GM04503 (cell line): Measurements from ENCODE around the gene FNDC5.

Experiments
- DNase-seq: peaks from one replicate; pipeline ENCODE4 v3.0.0-alpha.2; 2012; ENCODE audit warnings: low read depth

FNDC5 gene

DNA sequence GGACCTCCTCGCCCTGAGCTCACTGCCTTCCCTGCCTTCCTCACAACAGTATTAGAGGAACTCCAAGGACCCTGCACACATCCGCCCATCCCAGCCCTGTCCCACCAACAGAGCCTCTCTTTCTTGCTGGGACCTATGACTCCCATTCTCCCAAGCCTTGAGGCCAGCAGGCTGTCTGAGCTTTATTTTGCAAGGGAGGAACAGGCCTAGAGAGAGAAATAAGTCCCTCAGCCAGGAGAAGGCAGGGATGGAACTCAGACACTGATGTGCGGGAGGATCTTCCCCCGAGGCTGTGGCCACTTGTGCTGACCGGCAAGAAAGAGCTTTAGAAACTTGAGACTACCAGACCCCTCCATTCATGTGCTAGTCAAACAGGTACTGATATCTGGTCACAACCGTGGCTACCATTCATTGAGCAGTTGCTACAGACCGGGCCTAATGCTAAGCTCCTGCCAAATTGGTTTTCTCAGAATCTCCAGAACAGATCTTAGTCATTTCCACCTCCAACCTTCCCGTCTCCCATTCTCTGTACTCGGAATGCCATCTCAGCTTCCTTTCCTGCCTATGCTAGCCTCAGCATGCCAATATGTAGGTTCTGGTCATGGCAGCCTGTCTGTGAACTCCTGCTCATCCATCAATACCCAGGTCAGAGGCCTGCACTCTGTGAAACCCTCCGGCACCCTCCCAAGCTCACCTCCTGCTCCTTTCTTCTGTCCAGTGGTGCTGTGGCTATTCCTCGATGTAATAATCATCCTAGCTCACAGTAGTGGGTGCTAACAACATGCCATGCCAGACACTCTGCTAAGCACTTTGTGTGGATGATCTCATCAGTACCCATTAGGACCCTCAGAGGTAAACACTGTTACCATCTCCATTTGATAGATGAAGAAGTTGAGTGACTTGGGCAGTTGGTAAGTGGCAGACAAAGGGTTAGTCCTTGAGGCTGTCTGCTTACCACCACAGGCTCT, 26.7 kb upstream of the FNDC5 start:
- DNase-seq, result no peak

DNA sequence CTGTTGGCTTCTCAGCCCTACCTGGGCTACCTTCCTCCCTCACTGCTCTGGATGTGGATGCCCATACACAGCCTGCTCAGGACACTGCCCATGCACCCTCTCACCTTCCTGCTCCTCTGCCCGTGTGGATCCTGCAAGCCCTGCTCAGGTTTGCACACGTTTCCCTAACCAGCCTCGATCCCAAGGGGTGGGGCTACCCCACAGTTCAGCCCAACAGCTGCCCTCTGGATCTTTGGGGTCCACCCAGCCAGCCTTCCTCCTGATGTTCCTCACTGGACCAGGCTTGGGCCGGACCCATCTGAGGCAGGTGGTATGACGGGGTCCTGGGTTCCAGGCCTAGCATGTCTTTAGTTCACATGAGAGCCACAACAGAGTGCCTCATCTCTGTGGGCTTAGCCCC, 25.7 kb upstream of the FNDC5 start:
- DNase-seq, result no peak

DNA sequence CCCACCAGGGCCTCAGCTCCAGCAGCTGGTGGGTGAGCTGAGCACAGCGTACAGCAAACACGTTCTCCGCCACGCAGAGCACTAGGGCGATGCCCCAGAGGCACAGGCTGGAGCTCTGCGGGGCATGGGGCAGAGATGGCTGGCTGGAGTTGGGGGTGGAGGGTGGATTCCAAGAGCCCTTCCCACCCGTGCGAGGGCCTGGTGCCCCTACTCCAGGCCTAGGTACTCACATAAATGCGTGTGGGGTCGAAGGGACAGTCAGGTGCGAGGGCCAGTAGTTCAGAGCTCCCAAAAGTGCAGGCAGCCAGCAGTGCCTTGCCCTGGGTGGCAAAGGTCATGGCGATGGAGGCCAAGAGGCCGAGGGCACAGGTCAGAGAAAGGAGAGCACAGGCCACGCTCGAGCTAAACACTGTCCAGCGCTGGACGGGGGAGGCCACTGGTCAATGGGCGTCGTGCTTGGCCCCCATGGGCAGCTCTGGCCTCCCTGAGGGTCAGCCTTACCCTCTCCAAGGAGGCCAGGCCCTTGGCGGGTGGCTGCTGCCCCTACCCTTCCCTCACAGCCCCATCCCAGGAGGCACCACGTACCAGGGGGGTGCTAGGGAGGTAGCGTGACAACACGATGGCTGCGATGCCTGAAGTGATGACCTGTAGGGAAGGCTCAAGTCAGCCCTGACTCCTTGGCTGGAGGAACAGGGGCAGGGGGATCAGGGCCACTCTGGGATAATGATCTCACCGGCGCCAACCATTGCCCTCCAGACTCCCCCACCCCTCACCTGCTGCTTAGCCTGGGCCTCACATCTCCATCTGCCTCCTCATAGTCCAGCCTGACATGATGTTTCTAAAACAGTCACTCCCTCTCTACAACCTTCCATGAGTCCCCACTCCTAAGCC, 24.9 kb upstream of the FNDC5 start:
- no peak for DNase-seq

GRCh38 chr1:32894681-32895080, 24.0 kb upstream of the FNDC5 start:
- no peak for DNase-seq

GRCh38 chr1:32894019-32894600, 23.4 kb upstream of the FNDC5 start:
- DNase-seq, result no peak

GRCh38 chr1:32893198-32894018, 22.7 kb upstream of the FNDC5 start:
- DNase-seq, result no peak

- DNase-seq, result no peak
These were observed 21.9 kb upstream of the FNDC5 start for GRCh38 chr1:32892368-32893197.

DNA sequence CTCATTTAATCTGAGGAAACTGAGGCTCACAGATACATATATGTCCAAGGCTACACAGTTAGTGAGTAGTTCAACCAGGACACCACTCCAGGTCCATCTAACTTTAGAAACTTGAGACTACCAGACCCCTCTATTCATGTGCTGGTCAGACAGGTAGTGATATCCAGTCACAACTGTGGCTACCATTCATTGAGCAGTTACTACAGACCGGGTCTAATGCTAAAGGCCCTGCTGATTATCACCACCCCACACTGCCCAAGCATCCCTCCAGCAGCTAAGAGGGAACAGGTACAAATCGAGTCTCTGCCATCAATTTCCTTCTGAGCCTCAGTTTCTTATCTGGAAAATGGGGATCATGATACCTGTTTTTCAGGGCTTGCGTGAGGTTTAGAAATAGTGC, 20.9 kb upstream of the FNDC5 start:
- no peak for DNase-seq

- no peak for DNase-seq
These were observed 20.5 kb upstream of the FNDC5 start for GRCh38 chr1:32891241-32891570.

DNA sequence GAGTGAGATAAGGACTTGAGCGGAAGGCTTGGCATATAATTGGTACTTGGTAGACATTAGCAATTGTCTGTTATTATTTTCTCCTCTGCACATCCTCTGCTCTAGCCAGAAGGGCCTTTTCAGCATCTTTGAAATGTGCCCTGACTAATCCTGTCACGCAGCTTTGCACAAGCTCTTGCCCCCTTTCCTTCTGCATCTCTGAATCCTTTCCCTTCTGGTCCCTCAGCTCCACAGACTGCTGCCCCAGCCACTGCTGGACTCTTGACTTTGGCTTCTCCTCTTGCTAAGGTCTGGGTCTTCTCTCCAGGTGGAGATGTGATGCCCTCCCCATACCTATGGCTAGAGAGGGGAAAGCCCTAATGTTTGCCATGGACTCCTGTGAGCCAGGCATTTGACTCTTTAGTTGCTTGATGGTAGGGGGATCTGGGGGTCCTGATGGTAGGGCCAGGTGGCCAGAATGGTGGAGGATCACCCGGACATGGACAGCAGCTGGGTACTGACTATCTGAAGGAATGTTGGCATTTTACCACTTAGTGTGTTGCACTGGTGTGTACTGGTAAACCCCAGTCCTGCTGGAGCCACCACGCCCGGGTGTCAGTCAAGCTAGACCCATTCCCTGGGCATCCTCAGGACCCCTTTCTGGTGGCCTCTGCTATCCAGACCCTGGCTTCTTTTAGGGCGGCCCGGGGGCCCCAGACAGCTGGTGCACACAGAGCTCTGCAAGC, 20.0 kb upstream of the FNDC5 start:
- no peak for DNase-seq

DNA sequence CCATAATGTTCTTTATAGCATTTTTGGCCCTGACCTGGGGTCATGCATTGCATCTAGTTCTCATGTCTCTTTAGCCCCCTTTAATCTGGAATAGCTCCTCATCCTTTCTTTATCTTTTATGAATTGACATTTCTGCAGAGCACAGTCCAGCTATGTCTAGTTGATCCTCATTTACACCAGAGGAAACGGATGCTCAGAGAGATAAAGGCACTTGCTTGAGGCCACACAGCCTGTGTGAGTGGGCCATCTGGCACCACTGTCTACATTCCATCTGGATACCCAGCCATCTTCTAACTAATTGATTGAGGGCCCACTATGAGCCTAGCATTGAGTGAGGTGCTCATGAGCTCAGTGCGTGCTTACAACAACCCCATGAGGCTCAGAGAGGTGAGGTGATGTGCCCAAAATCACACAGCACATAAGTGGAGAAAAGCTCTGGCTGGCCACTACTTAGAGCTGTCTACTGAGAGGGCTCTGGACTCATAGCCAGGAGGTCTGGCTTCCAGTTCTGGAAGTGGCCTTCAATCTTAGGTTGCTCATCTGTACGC, 19.1 kb upstream of the FNDC5 start:
- no peak for DNase-seq

DNA sequence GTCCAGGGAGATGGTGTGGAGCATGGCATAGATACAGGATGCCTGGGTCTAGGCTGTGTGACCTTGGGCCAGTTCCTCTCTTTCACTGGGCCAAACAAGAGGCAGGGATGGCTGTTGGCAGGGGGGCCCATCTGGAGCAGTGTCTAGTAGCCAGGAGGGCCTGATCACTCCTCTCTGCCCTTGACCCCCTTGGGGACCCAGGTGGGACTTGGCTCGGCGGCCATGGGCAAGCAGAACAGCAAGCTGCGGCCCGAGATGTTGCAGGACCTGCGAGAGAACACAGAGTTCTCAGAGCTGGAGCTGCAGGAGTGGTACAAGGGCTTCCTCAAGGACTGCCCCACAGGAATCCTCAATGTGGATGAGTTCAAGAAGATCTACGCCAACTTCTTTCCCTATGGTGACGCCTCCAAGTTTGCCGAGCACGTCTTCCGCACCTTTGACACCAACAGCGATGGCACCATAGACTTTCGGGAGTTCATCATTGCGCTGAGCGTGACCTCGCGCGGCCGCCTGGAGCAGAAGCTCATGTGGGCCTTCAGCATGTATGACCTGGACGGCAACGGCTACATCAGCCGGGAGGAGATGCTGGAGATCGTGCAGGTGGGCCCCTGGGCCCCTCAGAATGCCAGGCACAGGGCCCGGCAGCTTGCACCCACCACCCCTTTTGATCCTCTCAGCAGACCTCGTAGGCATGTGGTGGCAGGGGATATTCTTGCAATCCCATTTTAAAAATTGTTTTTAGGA, 18.1 kb upstream of the FNDC5 start:
- DNase-seq, result no peak

DNA sequence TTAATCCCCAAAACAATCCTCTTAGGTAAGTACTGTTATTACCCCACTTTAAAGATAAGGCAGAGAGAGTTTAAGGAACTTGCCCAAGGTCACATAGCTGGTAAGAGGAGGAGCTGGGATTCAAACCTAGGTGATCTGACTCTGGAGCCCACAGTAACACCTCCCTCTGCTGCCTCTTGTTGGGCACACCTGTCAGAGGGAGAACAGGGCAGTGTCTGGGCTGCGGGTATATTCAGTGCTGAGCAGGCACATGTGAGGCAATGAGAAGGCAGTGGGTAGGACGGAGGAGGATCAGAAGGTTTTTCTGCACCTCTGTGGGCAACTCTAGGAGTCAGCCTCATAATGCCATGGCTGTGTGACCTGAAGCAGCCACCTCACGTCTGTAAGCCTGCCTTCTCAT, 17.4 kb upstream of the FNDC5 start:
- DNase-seq, result no peak

GRCh38 chr1:32887623-32888022, 16.9 kb upstream of the FNDC5 start:
- DNase-seq, result no peak

GRCh38 chr1:32886828-32887414, 16.2 kb upstream of the FNDC5 start:
- no peak for DNase-seq

GRCh38 chr1:32886004-32886827, 15.5 kb upstream of the FNDC5 start, which contains the start of gene HPCA:
Gene HPCA, plus strand, starts transcription at chr1:32886491. Its CDS starts 2,408 bp downstream, at chr1:32888899.
- DNase-seq, result no peak

DNA sequence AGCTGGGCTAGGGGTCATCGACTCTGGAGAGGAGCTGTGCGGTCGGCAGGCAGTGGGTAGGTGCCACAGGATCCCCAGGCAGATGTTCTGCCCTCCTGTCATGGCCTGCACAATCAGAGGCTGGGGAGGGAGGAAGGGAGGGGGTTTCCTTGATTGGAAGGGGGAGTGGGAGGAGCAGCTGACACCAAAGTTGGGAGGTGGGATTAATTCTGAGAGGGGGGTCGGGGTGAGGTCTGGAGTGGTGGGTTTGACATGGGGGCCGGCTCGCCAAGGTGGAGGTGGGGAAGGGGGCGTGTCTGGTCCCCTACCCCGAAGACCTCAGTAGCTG, 14.9 kb upstream of the FNDC5 start:
- no peak for DNase-seq

DNA sequence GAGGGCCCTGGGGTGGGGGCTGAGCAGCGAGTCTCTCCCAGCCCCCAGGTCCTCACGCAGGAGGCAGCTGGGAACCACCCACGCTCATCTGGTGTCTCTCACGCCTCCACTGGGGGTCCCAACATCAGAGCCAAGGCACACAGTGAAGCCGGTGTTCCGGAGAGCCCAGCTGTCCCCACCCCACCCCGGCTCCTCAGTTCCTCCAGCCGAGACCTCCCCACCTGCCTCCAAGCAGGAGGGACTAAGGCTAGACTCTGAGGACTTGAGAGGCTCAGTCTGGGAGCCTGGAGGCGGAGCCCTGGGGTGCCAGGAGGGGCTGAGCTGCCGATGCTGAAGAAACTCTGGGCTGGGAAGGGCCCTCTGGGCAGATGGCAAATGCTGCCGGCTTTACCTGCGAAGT, 14.0 kb upstream of the FNDC5 start:
- no peak for DNase-seq
